Measurements from ENCODE around the gene S100A3. TPM values are rescaled to one million over a fixed set of nuclear protein-coding genes. Genes with fewer than 3 reads are reported as not detected.
"Not testable (repeated sequence)": the region's sequence is repeated elsewhere in the genome, so short reads cannot be mapped to it uniquely, and the experiment has no call there.

Gene S100A3
- total RNA-seq, 1 donor from 2014 or later: not detected

DNA sequence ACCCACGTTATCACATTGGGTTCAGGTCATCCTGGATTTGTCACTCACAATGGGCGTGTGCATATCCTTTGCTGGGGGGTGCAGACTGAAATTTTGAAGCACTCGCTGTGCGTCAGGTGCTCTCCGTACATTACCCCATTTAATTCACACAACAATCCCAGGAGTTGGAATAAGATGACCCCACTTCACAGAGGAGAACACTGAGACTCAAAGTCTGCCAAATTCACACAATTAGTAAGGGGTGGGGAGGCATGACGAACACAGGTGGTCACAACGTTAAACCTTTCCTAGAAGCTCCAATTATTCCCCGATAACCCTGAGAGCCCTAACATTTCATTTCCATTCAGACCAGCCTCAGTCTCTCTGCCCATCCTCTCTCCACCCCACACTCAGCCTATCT is 20.4 kb upstream of the S100A3 start:
- DNase-seq (ENCODE audit: low spot score): no peak

DNA sequence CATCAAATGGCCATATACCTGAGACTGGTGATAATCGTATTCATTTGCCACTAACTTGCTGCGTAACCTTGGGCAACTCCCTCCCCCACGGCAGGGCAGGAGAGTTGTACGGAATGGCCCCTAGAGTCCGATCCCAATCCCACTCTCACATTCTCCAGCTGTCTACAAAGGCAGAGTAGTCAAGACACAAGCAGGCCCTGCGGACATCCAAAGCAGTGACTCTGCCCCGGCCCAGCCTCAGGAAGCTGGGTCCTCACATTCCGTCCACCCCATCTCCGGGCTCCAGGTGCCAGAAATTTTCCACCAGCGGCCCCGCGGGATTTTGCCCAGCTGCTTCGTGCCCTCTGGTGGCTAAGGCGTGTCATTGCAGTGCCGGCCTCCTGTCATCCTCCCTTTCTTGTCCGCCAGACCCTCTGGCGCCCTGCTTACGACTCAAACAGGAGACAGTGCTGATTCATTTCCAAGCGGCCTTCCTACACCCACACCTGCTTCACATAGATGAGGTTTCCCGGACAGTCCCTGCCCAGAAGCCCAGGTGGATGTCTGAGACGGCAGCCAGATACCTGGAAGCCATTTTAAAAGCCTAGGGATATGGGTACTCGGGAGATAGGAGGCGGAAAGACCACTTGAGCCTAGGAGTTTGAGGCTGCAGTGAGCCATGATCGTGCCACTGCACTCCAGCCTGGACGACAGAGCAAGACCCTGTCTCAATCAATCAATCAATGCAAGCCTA is 19.5 kb upstream of the S100A3 start:
- peak; percentile 93 for DNase-seq (ENCODE audit: low spot score)

DNA sequence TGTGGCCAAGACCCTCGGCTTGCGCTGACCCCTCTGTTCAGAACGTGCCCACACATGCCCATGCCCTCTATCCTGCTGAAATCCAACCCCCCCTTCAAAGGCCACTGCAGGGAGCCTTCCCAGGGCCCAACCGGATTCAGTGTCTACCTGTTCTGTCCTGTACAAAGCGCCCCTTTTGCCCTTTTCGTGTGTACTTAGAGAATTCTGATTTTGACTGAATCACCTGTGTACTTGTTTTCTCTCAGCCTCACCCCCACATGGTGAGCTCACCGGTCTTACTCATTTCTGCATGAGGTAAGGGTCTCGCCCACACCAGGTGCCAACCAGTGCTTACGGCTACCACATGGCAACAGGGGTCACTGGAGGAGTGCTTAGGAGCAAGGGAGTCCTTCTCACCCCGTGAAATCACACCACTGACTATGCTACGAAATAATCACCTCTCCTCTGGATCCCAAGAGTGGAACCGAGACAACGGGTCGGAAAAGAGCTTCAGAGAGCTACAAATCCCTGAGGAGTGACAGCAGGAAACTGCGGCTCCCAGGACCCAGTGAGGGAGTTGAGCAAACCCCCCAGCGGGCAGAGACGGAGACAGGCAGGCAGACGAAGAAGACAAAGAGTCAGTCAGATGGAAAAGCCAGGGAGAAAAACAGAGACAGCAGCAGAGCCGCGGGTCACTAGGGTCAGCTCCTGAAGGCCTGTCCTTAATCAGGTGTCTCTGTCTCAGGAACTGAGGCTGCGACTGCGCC is 18.7 kb upstream of the S100A3 start:
- no peak for DNase-seq (ENCODE audit: low spot score)

DNA sequence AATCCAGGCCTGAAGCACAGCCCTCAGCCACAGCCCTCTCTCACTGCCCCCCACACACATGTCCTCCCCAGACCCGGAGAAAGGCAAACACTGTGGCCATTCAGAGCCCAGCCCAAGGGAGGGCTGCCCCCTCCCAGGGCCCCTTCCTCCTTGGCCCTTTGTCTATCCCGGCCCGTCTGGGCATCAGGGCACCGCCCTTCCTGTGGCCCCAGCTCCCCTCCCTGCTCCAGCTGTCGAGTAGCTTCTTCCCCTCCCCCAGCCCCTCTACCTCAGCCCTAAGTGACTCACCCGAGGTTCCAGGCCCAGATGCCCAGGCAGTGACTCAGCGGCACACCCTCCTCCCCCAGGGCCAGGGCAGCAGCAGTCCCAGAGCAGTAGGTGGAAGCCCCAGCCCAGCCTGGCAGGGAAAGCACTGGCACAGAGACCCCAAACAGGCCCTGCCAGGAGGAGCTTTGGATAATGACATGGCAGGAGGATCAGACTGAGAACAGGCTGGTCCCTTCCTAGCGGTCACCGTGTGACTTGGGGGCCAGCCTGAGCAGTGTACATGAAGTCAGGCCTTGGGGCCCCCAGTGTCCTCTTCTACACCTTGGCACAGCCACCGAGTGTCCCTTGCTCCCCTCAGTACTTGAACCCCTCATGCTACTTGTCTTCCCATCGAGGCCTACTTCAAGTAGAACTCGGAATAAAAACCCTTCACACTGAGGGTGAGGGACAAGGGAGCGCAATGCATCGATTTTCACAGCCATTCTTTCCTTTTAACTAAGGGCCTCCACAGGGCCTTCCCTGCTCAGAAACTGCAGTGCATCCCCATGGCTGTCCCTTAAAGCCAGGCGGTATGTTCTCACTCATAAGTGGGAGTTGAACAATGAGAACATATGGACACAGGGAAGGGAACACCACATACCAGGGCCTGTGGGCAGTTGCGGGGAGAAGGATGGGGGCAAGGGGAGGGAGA is 17.6 kb upstream of the S100A3 start:
- DNase-seq (ENCODE audit: low spot score): peak; percentile 98

DNA sequence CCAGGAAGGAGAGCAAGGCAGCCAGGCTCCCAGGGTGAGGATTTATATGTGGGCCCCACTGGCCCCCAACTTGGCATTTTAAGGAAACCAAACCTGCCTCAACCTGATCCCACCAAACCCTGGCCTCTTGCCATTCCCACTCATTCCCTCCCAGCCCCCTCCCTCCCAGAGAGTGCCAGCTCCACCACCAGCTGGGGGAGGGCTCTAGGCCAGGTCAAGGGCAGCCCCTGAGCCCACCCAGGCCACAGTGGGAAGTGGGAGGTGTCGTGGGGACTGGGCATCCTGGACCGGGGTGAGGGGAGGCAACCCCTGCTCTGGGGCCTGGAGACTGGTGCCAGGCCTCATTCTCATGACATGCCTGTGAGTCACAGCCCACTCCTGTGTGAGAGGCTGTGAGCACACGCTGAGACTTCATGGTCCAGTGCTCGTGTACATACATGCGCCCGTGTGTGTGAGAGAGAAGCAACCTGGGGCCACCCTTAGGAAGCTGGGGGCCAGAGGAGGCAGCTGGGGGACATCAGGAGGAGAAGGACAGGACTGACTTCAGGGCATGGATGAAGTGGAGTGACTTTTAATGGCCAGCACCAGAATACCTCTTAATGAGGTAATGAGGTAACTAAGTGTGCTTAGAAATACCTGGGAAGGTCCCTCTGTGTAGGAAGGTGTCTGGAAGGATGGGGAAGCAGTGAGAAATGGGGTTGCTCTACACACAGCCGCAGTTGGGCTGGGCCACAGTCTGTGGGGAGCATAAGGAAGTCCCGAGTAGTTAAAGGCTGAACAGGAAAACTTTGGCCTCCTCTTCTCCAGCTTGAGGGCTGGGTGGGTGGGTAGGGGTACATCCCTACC is 16.7 kb upstream of the S100A3 start, which contains the start of gene S100A2:
S100A2 (minus strand) TSS at position 316 of the 846 bp plus-strand sequence. CDS start 1,967 bp downstream, outside the sequence.
- DNase-seq (ENCODE audit: low spot score): peak; percentile 75

DNA sequence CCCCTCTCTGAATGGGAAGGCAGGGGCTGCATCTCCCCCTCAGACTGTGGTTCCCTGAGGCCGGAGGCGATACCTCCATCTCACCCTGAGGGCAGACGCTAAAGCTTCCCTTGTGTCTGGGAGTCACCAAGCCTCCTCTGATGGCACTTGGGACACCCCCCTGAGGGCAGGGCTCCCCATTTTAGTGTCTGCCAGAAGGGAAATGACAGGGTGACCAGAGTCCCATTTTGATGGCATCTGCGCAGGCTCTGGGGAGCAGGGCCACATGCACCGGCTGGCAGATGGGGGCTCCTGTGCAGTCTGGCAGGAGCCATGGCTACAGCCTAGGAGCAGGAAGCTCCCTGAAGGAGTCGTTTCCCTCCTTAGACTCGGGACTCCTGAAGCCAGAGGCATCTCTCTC is 14.9 kb upstream of the S100A3 start:
- DNase-seq (ENCODE audit: low spot score): no peak

DNA sequence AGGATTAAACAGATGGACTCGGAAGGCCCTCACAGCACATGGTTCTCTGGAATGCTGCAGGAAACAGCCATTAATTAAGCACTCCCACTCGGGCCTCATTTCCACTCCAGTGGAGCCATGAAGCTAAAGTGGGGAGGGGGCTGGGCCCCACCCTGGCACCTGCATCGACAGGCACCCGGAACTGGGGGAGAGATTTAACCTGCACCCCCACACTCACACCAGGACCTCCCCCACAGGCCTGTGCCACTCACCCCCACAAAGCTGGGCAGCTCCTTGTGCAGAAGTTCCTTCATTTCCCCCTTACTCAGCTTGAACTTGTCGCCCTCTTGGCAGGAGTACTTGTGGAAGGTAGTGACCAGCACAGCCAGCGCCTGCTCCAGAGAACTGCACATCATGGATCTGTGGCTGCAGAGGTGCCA is 14.4 kb upstream of the S100A3 start:
- DNase-seq (ENCODE audit: low spot score): no peak

GRCh38 chr1:153562021-153562420 is 13.0 kb upstream of the S100A3 start:
- not testable (repeated sequence) for DNase-seq (ENCODE audit: low spot score)

GRCh38 chr1:153561466-153561985 is 12.5 kb upstream of the S100A3 start:
- DNase-seq (ENCODE audit: low spot score): no peak

DNA sequence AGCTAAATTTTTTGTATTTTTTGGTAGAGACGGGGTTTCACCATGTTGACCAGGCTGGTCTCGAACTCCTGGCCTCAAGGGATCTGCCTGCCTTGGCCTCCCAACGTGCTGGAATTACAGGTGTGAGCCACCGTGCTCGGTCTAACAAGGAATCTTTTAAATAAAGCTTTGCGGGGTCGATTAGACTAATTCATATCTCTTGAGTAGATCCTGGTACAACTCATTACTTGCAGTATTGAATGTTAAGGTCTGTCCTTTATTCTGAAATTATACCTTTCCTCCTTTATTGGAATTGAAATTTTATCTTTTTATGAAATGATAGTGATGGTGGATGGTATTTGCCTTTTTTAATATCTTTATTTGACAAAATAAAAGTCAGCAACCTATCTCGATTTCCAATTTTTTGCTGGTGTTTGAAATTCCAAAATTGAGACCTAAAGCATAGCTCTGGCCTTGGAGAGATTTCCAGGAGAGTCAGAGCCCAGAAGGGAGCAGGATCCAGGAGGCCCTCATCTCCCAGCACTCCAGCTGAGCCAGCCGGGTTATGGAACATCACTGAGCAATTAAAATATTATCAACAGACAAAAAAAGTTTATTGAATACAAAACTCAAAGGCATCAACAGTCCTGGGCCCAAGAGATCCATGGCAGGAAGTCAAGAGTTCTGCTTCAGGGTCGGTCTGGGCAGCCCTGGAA is 11.9 kb upstream of the S100A3 start:
- DNase-seq (ENCODE audit: low spot score): no peak

DNA sequence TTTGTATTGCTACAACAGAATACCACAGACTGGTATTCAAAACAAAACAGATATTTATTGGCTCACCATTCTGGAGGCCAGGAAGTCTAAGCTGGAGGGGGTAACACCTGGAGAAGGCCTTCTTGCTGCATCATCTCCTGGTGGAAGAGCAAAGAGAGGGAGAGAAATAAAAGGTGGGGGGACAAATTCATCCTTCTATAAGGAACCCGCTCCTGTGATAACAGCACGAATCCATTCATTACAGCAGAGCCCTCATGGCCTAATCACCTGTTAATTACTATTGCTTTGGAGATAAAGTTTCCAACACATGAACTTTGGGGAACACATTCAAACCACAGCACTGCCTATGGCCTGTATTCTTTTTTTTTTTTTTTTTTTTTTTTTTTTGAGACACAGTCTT is 11.2 kb upstream of the S100A3 start:
- no peak for DNase-seq (ENCODE audit: low spot score)

GRCh38 chr1:153557877-153558276 is 8.8 kb upstream of the S100A3 start:
- DNase-seq (ENCODE audit: low spot score): no peak

DNA sequence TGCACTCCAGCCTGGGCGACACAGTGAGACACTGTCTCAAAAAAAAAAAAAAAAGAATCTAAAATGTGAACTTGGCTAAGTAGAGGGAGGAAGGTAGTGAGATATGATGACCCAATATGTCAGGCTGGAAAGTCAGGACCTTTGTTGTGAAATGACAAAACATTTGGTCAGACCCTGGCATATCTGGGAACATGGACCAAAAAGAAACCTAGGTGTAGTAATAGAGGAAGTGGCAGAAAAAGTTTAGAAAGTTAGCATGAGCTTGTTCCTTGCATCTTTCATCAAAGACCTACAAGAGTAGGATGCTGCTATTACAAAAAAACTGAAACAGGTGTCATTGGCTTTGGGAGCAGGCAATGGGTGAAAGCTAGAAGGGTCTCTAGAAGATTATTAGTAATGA is 7.3 kb upstream of the S100A3 start:
- DNase-seq (ENCODE audit: low spot score): no peak

GRCh38 chr1:153553830-153554541 is 4.9 kb upstream of the S100A3 start:
- DNase-seq (ENCODE audit: low spot score): no peak

GRCh38 chr1:153553096-153553495 is 4.0 kb upstream of the S100A3 start:
- no peak for DNase-seq (ENCODE audit: low spot score)

DNA sequence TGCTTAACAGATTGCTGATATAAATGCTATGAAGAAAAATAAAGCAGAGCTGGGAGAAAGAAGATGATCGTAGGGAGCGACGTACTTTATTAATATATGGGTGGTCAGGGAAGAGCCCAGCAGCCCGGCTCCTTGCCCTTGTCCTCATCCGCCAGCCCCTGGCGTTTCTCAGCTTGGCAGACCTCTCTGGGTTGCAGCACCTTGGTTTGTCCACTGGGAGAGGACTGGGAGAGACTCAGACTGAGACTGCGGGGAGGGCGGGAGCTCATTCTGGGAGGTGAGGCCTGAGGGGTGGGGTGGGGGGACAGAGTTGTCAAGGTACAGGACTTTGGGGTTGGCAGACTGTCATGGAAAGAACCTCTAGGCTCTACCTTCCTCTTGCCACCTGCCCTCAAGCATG is 3.3 kb upstream of the S100A3 start:
- DNase-seq (ENCODE audit: low spot score): no peak

DNA sequence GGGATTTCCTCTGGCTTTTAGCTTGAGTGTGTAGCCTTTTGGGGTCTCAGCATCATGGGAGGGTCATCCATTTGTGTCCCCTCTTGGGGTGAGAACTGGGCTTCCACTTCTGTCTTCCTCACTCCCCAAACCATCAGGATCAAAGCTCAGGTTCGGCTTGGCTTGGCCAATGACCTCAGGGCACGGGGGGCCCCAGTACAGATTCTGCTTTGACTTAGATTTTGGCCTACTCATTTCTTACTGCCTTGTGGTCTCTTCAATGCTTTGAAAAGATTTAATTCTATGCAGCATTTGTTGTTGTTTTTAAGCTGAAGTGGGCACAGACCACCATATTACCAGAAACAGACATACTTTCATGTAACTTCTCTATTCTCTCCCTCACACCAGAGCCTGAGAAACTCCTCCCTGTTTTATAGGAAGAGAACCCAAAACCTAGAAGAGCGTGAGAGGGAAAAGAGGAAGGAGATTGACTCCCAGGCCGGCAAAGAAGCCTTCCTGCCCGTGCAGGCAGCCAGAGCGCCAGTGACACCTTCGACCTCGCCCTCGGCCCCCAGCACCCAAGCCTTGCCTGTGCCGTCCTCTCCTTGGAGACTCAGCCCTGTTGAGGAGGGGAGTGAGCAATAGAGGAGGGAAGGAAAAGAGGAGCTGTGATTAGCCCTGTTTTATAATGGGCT is 1.9 kb upstream of the S100A3 start:
- no peak for DNase-seq (ENCODE audit: low spot score)

DNA sequence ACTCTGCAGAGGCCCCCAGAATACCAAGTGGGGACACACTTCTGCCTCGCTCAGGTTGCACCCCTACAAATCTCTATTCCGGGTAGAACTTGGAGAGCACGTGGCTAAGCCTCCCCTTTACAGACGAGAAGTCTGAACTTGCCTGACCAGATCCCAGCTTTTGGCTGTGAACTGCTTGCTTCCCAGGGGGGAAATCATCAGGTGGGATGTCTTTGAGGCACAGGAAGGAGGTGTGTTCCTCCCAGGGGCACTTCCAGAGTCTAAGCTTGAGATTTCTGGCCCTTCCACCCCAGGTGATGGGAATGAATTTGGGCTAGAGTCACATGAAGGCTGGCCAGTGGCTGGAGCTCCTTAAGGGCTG is 1.3 kb upstream of the S100A3 start:
- no peak for DNase-seq (ENCODE audit: low spot score)
